Heart left ventricle (tissue), 13 donors: ENCODE results near the gene NECTIN1.

Experiments used
- POLR2A ChIP-seq, 2 donors: fragments of 450-650 bp; IDR thresholded peaks; one replicate each; pipeline ENCODE4 v1.6.1; 2017; ENCODE audit warnings: antibody characterized with exemption in 2 of 2, mild to moderate bottlenecking in 2 of 2, moderate library complexity in 2 of 2
- TF ChIP-seq, protein P1 (sequence below), 12 donors: fragments of 200-600 bp; sonication (generic) in 4 of 12; IDR thresholded peaks; one replicate each; pipeline versions ENCODE4 v1.5.0 to v1.8.0; 2018 to 2022; ENCODE audit warnings: antibody characterized with exemption in 12 of 12, mild to moderate bottlenecking in 5 of 12
- donor health status: ischemic (EF 13 %, LVEDD 7.1; RV severe dilation, severe dysfunction).
- donor health status: DM: no; HTN: yes; CAD: no.
- donor health status: DM: no; HTN: no; CAD: no.
- donor health status: ischemic (EF 25% LVEDD 6.9; RV normal size, moderate dysfunction).
- donor health status: ischemic (EF 25% LVEDD 5.7; RV mildly dilated, moderate dysfunction).
- donor health status: ischemic (EF 35%, LVEDD 5.7; RV mildly dilated, moderate dysfunction).
- donor health status: nonischemic (EF 11% LVEDD 7.7; RV severe dilation, severe dysfunction).
- donor health status: DM: yes; HTN: yes; CAD: no.
- donor health status: PGD.
- donor health status: ischemic (EF 29% LVEDD 5.4; RV normal size, mild dysfunction).
- donor health status: nonischemic (EF 23%, LVEDD 6.1; RV moderate dilation, normal function).

GRCh38 chr11:119717839-119718534, 11.0 kb downstream of the NECTIN1 start:
- TF ChIP-seq, protein P1, sequence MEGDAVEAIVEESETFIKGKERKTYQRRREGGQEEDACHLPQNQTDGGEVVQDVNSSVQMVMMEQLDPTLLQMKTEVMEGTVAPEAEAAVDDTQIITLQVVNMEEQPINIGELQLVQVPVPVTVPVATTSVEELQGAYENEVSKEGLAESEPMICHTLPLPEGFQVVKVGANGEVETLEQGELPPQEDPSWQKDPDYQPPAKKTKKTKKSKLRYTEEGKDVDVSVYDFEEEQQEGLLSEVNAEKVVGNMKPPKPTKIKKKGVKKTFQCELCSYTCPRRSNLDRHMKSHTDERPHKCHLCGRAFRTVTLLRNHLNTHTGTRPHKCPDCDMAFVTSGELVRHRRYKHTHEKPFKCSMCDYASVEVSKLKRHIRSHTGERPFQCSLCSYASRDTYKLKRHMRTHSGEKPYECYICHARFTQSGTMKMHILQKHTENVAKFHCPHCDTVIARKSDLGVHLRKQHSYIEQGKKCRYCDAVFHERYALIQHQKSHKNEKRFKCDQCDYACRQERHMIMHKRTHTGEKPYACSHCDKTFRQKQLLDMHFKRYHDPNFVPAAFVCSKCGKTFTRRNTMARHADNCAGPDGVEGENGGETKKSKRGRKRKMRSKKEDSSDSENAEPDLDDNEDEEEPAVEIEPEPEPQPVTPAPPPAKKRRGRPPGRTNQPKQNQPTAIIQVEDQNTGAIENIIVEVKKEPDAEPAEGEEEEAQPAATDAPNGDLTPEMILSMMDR (IDR thresholded peaks at IDR 0.05), result no peak
- TF ChIP-seq POLR2A (IDR thresholded peaks at IDR 0.05), result no peak
